Tibial nerve (tissue), 4 donors: ENCODE measurements around the gene PRKCB. TPM values are rescaled to one million over a fixed set of nuclear protein-coding genes. Genes with fewer than 3 reads are reported as not detected.
"Not testable (repeated sequence)": the region's sequence is repeated elsewhere in the genome, so short reads cannot be mapped to it uniquely, and the experiment has no call there.

Experiments used
- DNase-seq, 2 donors: peaks; one replicate each; pipeline ENCODE4 v3.0.0-alpha.2; 2019; ENCODE audit warnings: low spot score in 2 of 2
- H3K27ac ChIP-seq, 4 donors: fragments of 200-600 bp; sonication (generic) in 3 of 4; one replicate each; pipeline ENCODE4 v1.5.1; 2017 to 2019; ENCODE audit warnings: mild to moderate bottlenecking in 1 of 4
- H3K27me3 ChIP-seq, 2 donors: fragments of 200-600 bp; sonication (generic) in 1 of 2; one replicate each; pipeline versions ENCODE4 v1.5.1 to v1.6.0; 2017 to 2019
- H3K36me3 ChIP-seq, 3 donors: fragments of 200-600 bp; sonication (generic); one replicate each; pipeline ENCODE4 v1.5.1; 2018 to 2019
- H3K4me1 ChIP-seq, 4 donors: fragments of 200-600 bp; sonication (generic) in 3 of 4; one replicate each; pipeline ENCODE4 v1.5.1; 2017 to 2019
- H3K4me3 ChIP-seq, 4 donors: fragments of 200-600 bp; sonication (generic) in 3 of 4; one replicate each; pipeline ENCODE4 v1.5.1; 2017 to 2019; ENCODE audit warnings: mild to moderate bottlenecking in 1 of 4, moderate library complexity in 1 of 4
- H3K9me3 ChIP-seq, 4 donors: fragments of 200-600 bp; sonication (generic) in 3 of 4; one replicate each; pipeline ENCODE4 v1.5.1; 2017 to 2019
- CTCF ChIP-seq, 5 experiments: fragments of 200-600 bp in 3 of 5; fragments of 450-650 bp in 2 of 5; sonication (generic) in 3 of 5; IDR thresholded peaks; one replicate each; pipeline ENCODE4 v1.5.1; 2016 to 2019; ENCODE audit warnings: antibody characterized with exemption in 5 of 5, mild to moderate bottlenecking in 3 of 5, moderate library complexity in 2 of 5
- EP300 ChIP-seq, 2 donors: sonication (generic); formaldehyde crosslinking; IDR thresholded peaks; one replicate each; pipeline ENCODE4 v1.6.1; 2017; ENCODE audit warnings: antibody characterized with exemption in 2 of 2, mild to moderate bottlenecking in 1 of 2
- POLR2A ChIP-seq, 2 donors: fragments of 450-650 bp; IDR thresholded peaks; one replicate each; pipeline ENCODE4 v1.6.1; 2017; ENCODE audit warnings: antibody characterized with exemption in 2 of 2, mild to moderate bottlenecking in 2 of 2, moderate library complexity in 2 of 2
- WGBS, 2 donors: methylation state at CpG; one replicate each; pipeline ENCODE4 v1.1.5; 2018; 5-methylcytosine and 5-hydroxymethylcytosine counted together
- total RNA-seq, 4 donors: library from RNA; depleted of rRNA; stranded (reverse); fragments of >200 nt; gene quantifications; one replicate each; pipeline ENCODE4 v1.1.0, GENCODE V29; 2016

Gene PRKCB
- total RNA-seq, 4 donors from 2014 or later, result 2.7 to 6.9 (median 4.3) TPM

- no peaks in the 10 kb centered on the region for H3K36me3 ChIP-seq
- no peak for DNase-seq
- no peaks in the 10 kb centered on the region for H3K9me3 ChIP-seq
- no peak overlapping the region for H3K27ac ChIP-seq
- TF ChIP-seq CTCF (IDR thresholded peaks at IDR 0.05) (no peak), EP300 (IDR thresholded peaks at IDR 0.05) (no peak), POLR2A (IDR thresholded peaks at IDR 0.05) (no peak)
- H3K27me3 ChIP-seq, result no peaks in the 10 kb centered on the region
- H3K4me3 ChIP-seq, result no peak overlapping the region
- H3K4me1 ChIP-seq, result no peaks in the 10 kb centered on the region
Observed at GRCh38 chr16:24011237-24011636, 175.5 kb downstream of the PRKCB start.

- no peak overlapping the region for H3K27ac ChIP-seq
- no peaks in the 10 kb centered on the region for H3K36me3 ChIP-seq
- no peak overlapping the region for H3K4me3 ChIP-seq
- no peaks in the 10 kb centered on the region for H3K27me3 ChIP-seq
- DNase-seq, result no peak
- H3K9me3 ChIP-seq, result no peaks in the 10 kb centered on the region
- TF ChIP-seq CTCF (IDR thresholded peaks at IDR 0.05) (no peak), EP300 (IDR thresholded peaks at IDR 0.05) (no peak)
- 83% methylated on average over 5 of the region's 5 CpGs for WGBS, 2 donors
- H3K4me1 ChIP-seq, result no peaks in the 10 kb centered on the region
Observed at GRCh38 chr16:24013054-24013636, 177.4 kb downstream of the PRKCB start.

- Histone ChIP-seq H3K27me3 (no peaks in the 10 kb centered on the region), H3K4me1 (no peaks in the 10 kb centered on the region), H3K27ac (no peak overlapping the region), H3K4me3 (no peak overlapping the region), H3K9me3 (no peaks in the 10 kb centered on the region), H3K36me3 (no peaks in the 10 kb centered on the region)
- TF ChIP-seq CTCF (IDR thresholded peaks at IDR 0.05) (no peak), EP300 (IDR thresholded peaks at IDR 0.05) (no peak), POLR2A (IDR thresholded peaks at IDR 0.05) (no peak)
- 50 to 52% methylated on average over 9 of the region's 9 CpGs for WGBS, 2 donors
- DNase-seq, result no peak
Observed at GRCh38 chr16:24013864-24014645, 178.3 kb downstream of the PRKCB start.

GRCh38 chr16:24014955-24015354, 179.2 kb downstream of the PRKCB start:
- DNase-seq, H3K36me3 ChIP-seq, H3K9me3 ChIP-seq, H3K4me3 ChIP-seq, H3K27me3 ChIP-seq, H3K4me1 ChIP-seq, H3K27ac ChIP-seq: not testable (repeated sequence)
- 91 to 95% methylated on average over 7 of the region's 7 CpGs for WGBS, 2 donors

- H3K9me3 ChIP-seq, result no peaks in the 10 kb centered on the region
- no peaks in the 10 kb centered on the region for H3K27me3 ChIP-seq
- no peak for DNase-seq
- no peak overlapping the region for H3K4me3 ChIP-seq
- H3K4me1 ChIP-seq, result no peaks in the 10 kb centered on the region
- no peaks in the 10 kb centered on the region for H3K36me3 ChIP-seq
- H3K27ac ChIP-seq, result no peak overlapping the region
- TF ChIP-seq POLR2A (IDR thresholded peaks at IDR 0.05) (no peak), EP300 (IDR thresholded peaks at IDR 0.05) (no peak), CTCF (IDR thresholded peaks at IDR 0.05) (no peak)
- WGBS, 2 donors, result 54 to 57% methylated on average over 5 of the region's 5 CpGs
Observed at GRCh38 chr16:24015923-24016322, 180.1 kb downstream of the PRKCB start.
